ENCODE data around the gene ADAM33.

ADAM33 gene

DNA sequence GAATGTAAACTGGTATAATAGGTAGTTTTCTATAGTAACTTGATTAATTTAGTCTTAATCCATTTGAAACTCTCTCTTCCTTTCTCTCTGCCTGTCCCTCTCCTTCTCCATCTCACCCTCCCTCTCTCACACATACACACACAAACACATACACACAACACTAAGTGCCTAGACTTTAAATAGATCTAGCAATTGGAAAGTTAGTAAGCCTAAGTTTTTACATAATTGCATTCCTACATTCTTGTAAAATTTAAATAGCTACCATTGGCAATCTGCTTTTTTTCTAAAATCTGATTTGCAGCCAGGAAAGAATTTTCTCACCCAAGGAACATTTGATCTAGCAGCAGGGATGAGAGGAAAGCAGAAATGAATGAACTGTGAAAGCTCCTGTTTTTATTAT is 34.3 kb downstream of the ADAM33 start:
- DNase-seq (ENCODE audit: low read depth in 3 of 3, low spot score in 1 of 3) = no peak

DNA sequence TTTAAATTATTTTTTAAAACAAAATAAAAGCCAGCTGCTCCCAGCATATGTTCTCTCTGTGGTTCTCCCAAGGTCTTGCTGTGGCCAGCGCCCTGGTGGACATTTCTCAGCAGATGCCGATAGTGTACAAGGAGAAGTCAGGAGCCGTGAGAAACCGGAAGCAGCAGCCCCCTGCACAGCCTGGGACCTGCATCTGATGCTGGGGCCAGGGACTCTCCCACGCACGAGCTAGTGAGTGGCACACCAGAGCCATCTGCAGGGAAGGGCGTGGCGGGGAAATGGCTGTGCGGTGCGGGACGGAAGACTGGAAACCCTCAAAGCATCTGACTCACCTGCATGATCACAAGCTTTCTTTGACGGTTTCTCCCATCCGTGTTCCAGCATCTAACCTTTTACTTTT is 35.2 kb downstream of the ADAM33 start:
- no peak for DNase-seq (ENCODE audit: low read depth in 3 of 3, low spot score in 1 of 3)

DNA sequence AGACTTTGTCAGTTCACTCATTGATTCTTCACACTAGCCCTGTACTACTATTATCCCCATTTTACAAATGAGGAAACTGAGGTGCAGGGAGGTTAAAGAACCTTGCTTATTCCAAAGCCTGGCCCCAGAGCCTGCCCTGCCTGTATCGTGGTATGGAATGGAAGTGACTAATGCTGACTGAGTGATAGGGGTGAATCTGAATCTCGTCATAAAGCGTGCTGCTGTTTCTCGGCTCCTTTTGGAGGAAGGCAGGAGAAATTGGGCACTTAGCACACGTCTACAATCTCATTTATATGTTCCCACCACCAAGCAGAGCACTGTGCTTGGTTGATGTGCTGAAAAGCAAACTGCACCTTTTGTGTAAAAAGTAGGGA is 35.8 kb downstream of the ADAM33 start:
- no peak for DNase-seq (ENCODE audit: low read depth in 3 of 3, low spot score in 1 of 3)

DNA sequence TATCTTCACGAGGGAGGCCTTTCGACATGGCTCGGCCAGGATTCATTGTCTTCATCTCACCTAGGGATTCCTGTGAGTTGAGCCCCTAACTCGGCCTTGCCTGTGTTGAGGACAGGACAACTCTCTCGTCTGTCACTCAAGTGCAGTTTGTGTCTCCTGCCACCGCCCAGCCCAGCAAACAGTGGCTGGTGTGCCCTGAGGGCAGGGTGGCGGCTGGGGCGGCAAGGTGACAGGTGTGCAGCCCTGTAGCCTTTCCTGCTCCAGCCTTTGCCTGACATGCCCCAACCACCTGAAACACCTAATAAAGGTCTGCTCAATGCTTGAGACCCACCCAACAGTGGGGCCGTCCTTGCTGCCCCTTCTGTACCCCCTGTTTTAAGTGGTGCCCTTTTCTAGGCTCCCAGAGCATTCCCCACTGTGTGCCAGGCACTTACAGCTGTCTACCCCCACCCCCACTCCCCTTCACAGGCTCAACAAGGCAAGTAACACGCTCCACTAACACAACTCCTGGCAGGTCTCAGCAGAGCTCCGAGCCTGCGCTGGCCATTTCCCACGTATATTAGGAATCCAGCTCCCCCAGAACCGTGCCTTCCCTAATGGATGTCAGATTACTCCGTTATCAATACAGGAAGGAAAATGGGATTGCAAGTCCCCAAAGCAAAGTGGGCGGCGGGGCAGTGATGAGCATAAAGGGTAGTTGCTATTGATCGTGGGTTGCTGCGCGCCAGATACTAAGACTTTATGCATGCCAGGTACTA is 36.3 kb downstream of the ADAM33 start:
- no peak for DNase-seq (ENCODE audit: low read depth in 3 of 3, low spot score in 1 of 3)

DNA sequence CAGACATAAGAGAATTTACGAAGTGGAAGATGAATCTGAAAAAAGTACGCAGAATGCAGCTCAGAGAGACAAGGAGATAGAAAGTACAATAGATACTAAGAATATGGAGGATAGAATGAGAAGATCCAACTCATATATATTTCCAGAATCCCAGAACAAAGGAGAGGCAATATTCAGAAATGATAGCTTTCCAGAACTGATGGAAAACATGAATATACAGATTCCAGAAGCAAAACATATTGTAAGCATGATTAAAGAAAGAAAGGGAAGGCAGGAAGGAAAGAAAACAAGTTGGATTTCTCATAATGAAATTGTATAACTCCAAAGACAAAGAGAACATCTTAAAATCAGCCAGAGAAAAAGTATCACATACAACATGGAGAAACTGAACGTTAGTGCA is 41.6 kb downstream of the ADAM33 start:
- no peak for DNase-seq (ENCODE audit: low read depth in 3 of 3, low spot score in 1 of 3)

DNA sequence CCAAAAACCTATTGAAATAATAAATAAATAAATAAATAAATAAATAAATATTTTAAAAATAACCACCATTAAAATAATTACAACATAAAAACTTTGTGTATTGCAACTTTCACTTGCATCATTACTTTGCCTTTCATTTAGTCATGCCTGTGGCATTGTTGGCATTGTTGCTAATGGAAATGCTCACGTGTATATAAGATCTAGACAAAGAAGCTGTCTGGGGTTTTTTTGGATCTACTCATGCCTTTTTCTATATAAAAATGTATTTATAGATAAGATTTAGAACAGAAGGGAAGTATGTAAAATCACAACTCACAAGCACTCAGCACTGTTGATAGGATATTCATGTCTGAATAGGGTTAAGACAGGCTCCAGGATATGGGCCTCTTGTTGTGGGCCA is 46.5 kb downstream of the ADAM33 start:
- DNase-seq (ENCODE audit: low read depth in 3 of 3, low spot score in 1 of 3) = no peak

DNA sequence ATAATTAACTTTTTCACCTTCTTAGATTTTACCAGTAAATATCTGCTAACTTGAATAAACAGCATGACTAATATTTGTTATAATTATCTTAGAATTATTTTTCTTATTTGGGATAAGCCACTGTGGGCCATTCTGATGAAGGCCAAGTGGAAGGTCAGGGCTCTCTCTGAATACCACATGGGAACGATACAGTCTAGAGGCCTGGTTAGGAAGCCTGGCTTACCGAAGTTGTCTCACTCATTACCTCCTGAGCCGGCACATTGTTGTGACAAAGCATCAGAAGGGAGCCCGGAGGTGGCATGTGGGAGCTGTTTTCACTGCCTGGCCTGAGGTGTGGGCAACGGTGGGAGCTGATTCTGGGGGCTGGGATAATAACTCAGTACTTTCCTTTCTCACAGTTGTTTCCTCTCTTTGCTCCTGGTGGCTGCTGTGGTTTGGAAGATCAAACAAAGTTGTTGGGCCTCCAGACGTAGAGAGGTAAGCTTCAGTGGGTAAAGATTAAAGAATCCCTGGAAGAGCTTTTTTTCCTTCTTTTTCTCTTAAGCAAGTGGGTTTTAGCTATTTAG is 47.8 kb downstream of the ADAM33 start:
- DNase-seq (ENCODE audit: low read depth in 3 of 3, low spot score in 1 of 3) = no peak

DNA sequence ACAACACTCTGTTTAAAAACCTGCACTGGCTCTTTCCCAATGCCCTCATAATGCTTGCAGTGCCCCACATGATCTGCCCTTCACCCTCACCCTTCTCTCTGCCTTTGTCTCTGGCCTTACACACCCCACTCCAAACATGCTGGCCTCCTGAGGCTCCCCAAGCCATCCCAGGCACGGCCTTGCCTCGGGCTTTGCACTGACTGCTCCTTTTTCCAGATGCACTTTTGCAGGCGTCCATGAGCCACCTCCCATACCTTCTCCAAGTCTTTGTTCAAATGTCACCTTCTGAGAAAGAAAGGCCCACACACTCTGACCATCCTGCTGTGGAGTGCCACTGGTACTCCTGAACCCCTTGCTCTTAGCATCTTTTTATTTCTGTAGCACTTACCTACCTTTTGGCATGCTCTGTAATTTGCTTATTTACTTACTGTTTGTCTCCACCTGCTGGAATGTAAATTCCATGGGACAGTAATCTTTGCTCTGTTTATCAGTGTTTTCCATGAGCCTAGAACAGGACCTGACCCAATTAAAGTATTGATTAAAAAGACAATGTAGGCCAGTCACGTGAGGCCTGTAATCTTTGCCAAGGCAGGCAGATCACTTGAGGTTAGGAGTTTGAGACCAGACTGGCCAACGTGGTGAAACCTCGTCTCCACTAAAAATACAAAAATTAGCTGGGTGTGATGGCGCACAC is 49.4 kb downstream of the ADAM33 start:
- DNase-seq (ENCODE audit: low read depth in 3 of 3, low spot score in 1 of 3) = no peak

DNA sequence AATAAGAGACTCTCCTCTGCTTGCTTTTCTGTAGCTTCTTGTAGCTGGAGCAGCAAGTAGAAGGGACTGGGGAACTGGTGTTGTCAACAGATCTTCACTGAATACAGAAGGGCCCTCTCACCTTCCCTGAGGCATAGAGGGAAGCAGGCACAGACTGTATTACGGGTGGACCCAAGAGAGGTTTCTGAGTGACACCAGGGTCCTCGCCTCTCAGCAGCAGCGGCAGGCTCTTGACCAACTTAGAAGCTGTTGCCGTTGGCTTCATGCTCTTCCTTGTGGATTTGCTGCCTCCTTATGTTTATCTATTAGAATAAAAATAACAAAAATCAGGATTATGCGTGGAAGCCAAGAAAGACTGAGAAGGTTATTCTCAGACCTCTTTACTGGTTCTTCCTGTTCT is 50.3 kb downstream of the ADAM33 start:
- no peak for DNase-seq (ENCODE audit: low read depth in 3 of 3, low spot score in 1 of 3)

DNA sequence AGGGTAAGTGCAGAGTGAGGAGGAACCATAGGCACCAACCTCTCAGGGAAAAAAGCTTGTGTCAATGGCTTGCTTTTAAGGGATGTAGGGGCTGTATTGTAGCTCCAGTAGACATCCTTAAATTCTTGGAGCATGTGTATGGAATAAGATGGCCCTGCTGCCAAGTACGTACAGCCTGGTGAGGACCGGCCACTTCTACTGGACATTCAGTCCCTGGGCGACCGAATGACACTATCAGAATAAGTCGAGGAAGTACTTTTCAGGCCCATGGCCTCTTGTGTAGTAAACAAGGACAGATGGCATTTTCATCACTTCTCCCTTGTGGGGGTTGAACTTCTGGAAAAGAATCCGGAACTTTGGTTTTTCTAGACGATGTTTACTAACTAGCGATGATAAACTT is 51.4 kb downstream of the ADAM33 start:
- DNase-seq (ENCODE audit: low read depth in 3 of 3, low spot score in 1 of 3) = no peak

DNA sequence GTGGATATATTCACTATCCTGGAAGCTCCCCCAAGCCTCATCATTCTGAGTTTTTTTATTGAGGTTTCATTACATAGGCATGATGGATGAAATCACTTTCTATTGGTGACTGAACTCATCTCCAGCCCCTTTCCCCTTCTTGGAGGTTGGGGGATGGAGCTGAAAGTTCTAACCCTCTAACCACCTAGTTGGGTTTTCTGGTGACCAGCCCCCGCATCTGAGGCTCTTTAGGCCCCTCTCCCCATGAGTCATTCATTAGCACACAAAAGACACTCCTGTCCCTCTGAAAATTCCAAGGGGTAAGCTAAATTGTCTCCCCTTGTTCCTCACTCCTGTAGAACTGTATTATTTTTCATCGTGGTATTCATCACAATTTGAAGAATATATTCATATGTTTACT is 51.9 kb downstream of the ADAM33 start:
- no peak for DNase-seq (ENCODE audit: low read depth in 3 of 3, low spot score in 1 of 3)

DNA sequence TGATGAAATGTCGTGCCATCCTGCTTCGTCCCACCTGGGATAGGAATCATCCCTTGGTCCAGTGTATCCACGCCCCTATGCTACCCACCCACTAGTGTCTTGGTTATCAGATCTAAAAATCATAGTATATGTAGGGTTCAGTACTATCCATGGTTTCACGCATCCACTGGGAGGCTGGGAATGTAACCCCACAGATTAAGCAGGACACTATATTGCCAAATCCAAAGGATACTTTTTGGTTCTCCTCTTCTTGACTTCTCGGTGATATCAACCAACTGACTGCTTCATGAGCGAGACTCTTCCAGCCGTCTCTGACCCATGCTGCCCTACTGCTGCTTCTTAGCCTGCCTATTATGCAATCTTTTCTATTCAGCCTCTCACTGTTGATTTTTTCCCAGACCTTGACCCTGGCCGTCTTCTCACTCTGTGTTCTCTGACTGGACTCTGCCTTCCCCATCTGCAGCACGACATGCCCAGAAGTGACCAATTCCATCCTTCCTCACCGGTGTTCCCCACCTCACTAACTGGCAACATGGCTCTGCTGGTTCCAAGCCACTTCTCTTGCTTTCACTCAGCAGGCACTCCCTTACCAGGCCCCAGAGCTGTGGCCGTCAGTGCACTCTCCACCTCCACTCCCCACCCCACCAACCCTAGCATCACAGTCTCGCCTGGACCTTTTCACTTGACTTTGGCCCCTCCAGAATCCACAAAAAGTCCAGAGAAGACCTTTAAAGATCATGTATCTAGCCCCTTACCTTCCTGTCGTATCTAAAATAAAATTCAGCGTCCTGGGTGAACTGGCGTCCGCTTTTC is 53.1 kb downstream of the ADAM33 start:
- DNase-seq (ENCODE audit: low read depth in 3 of 3, low spot score in 1 of 3) = no peak

DNA sequence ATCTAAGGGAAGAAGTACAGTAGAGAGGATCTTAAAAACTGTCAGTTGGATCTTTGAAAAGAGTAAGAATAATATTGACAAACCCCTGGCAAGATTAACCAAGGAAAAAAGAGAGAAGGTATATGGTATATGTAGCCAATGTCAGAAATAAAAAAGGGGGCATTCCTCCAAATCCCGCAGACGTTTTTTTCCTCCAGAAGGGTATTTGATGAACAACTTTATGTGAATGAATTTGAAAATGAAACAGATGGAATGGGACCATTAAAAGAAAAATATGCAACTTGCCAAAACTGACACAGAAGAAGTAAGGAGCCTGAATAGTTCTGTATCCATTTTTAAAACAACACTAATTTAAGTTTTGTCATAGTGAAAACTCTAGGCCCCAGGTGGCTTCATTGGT is 54.3 kb downstream of the ADAM33 start:
- no peak for DNase-seq (ENCODE audit: low read depth in 3 of 3, low spot score in 1 of 3)

DNA sequence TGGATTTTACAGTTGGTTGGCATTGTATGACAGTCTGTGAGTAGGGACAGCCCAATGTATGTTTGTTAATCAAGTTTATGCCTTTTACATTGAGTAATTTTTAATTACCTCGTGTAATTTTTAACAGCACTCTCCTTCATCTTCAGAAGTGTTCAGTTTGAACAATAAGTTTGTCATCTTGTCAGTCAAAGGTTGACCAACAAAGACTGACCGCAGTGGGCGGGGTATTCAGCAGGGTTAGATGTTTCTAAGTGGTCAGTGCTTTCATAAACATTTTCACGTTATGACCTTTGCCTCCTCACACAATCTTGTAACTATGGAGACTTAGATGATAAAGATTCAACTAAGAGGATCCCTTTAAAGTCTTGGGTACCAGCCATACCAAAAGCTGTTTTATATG is 59.4 kb downstream of the ADAM33 start:
- no peak for DNase-seq (ENCODE audit: low read depth in 3 of 3, low spot score in 1 of 3)

DNA sequence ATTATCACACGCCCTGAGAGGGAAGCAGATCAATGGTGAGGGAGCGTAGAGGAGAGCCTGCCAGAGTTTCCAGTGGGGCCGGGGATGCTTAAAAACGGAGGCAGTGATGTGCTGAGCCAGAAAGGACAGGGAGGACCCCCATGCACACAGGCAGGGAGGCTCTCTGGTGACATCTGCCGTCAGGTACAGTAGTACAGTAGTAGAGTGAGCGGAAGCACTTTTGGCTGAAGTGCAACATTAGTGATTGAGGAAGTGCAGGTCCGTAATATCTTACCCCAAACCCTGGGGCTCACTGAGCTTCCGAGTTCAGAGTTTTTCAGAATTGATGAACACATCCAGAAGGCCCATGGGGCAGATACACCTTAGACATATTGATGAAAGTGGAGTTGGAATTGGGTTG is 60.7 kb downstream of the ADAM33 start:
- DNase-seq (ENCODE audit: low read depth in 3 of 3, low spot score in 1 of 3) = no peak
